ENCODE measurements around the gene EDRF1.

Gene EDRF1

DNA sequence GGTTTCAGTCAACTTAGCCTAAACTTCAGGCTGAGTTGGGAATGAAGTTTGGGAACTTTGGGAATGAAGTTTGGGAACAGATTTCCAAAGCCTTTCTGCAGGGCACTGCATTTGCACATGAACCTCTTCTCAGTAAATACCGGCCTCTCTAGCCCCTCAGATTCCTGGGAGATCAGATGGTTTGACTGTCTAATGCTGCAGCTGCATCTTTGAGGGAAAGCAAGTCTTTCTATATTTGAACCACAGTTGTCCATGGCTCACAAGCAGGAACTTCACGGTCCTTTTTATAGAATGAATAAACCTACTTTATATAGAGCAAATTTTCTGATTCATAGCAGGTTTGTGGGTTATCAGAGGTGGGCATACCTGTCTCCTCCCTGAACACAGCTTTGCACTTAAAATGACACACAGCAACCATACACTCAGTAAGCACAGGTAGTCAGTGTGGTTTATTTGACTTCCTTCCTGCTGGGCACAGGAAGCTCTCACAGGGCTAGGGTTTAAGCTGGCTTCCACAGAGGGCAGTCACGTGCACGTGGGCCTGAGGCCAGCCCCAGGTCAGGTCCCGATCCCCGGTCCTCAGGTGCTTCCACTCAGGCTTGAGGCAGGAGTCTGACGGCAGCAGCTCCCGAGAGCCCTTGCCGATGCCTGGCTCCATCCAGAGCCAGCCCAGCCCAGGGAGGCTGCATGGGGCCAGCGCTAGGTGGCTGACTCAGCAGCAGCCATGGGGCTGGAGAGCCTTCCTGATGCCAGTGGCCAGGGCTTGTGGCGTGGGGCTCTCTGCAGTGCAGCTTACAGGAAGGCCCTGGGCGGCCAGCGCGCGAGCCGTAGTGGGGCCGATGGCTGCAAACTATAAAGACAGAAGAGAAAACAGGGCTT lies 68.9 kb downstream of the EDRF1 start:
- DNase-seq, result no peak

DNA sequence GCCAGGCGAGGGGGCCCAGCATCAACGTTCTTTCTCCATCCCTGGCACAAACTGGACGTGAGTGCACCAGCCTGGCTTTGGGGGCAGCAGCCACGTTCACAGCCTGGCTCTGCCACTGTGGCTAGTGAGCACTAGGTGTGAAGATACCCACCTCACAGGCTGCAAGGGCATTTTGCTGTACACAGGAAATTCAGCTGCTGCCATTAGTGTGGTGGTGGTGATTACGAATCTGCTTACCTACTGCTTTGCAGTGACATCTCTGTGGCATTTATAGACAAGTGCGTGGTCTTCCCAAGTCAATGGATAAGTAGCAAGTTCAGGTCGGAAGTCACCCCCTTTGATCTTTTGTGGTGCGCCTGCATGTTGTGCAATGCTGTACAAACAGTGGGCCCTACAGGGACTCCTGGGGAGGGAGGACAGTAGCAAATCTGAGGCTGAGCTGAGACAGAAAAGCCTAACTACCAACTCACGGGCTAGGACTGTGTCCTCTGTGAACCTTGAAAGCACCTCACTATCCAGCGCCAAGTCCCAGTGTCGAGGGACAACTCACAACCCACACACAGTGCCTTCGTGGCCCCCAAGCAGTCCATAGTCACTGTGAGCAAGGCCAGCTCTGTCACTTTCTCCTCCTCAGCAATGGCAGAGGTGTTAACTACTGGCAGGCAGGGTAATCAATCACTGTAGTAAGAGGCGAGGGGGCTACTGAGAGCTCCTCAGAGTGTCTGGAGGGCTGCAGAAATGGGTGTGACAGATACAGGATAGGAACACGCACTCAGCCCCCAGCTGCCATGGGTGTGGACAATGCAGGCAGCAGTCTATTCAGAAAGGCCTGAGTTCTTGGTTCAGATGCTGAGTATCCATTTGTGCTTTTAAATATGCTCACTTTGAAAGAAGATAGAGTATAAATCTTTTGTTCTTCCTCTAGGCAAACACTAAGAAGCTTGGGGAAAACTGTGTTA lies 73.1 kb downstream of the EDRF1 start:
- no peak for DNase-seq

DNA sequence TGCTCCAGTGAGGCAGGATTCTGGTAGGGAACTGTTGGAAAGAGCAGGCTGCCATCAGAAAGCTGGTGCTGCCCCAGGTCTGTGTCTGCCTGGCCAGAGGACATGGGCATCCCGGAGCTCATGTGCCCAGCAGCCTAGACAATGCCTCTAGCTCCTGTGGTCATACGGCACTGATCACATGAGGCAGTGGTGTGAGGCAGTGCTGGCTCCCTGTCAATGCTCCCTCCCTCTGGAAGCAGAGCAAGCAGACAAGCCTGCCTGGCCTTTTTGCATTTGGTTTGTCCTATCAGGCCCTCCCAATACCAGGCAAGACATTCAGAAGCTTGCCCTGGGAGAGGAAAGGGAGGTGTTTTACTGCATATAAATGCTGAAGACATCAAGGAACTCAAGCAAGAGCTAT lies 75.6 kb downstream of the EDRF1 start:
- DNase-seq, result no peak

DNA sequence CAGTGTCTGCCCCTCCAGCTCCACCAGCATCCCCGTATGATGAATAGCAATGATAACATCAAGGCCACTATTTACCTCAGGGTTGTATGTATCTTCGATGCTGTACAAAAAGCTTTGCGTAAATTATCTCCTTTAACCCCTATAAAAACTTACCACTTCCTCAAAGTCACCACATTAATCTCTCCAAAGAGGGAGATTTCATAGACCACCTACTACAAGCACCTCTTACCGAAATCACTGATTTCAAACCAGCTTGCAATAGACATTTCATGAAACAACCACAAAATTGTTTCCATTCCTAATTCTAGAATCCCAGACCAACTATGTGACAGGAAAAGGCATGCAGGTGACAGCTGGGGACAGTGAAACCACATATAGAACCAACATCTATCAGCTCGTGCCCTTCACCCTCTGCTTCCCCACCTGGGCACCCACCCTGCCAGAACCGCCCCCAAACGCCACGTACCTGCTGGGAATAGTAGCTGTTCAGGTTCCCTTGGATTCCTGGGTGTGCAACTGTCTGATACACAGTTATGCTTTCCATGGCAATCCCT lies 76.2 kb downstream of the EDRF1 start:
- no peak for DNase-seq

DNA sequence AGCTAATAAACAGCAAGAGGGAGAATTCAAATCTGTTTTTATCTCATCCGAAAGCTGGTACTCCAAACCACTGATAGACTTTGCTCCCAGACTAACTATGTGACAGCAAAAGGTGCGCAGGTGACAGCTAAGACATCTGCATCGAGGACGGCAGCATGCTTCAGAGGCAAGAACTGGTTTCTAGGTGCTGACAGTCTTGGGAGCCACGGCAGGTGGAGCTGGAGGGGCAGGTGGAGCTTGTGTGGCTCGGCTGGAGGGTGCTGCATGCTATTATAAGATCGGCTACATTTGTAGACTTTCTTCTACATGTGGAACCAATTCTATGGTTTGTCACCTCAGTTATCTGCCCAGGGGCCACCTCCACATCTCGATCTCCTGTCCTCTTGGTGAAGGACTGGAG lies 77.9 kb downstream of the EDRF1 start:
- no peak for DNase-seq

DNA sequence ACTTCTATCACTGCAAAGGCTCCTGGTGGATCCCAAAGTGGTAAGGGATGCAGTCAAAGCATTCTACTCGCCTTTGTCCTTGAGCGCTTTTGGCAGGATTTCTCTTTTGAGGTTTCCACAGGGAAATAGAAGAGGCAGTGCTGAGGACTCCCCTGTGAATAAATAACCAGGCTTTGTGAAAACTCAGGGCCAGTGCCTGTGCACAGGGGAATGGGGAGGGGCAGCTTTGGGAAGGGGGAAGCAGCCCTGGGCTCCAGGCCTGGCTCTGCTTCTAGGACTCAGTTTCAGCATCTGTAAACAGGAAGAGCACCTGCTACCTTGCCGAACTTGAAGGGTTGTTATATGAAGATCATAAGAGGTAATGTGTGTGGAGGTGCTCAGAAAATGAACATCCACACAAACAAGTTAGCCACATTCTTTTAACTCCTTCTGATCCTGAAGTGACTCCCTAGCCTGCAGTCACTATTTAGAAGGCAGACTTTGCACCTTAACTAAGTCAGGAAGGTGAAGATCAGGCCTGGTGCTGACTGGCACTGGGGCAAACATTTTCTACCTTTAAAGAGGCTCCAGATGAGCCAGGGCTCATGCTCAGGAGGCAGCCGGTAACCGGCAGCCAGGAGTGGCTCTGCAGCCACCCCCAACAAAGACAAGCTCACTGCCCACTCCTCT lies 78.6 kb downstream of the EDRF1 start:
- DNase-seq, result no peak

DNA sequence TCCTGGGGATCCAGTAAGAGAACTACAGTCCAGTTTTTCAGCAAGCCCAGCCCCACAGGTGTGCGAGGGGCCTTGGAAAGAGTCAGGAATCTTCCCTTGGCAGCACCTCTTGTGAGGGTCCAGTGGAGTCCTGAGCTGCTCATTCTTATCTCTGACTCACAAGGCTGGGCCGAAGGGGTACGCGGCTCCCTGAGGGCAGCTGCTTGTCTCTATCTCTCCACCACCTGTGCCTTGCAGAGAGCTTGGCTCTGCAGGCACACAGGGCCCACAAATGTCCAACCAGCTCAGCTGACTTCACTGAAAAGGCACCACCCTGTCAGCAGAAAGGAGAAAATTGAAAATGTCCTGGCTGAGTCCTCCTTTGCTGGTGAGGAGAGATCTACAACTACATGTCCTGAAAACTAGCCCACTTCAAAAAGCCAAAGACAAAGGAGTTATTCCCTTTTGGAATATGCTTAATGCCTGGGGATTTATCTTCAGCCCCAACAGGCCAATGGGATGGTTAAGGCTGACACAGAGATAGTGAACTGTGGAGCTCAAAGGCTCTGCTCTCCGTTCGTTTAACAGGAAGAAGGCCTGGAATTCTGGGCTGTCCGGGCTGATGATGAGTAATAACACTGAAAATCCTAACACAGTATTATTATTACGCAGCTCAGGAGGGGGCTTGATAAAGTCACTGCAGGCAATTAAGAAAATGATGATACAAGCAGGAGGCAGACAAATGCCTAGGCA lies 80.1 kb downstream of the EDRF1 start:
- no peak for DNase-seq

DNA sequence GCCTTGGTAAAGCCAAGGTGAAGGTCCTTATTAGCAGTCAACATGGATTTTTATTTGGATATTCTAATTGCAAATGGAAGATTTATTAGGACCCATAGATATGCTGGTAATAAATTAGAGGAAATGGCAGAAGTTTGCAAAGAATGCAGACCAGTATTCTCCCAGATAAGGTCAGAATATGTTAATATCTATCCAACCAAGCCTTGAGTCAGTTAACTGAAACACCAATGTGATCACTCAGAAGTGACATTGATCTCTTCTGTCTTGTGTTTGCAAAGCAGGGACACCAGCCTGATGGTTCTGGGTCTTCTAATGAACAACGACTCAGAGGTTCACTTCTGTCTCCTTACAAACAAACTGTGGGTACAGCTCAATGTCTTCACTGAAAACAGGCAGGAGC lies 82.1 kb downstream of the EDRF1 start:
- DNase-seq, result no peak

DNA sequence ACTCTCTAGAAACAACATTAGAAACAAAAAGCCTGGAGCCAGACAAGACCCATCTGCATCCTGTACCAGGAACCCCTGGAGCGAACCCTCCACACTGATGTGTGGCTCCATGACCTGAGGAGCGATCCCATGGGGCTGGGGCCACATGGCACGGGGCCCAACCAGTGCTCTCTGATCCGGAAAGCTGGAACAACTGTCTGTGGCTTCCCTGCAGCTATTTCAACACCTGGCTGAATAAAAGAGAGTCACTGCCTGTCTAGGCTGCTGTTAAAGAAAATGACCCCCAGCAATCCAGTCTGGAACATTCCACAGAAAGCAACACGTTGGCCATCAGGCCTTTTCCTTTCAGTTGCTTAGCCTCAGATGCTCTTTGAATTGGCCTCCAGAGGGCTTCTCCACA lies 82.6 kb downstream of the EDRF1 start:
- DNase-seq, result no peak

DNA sequence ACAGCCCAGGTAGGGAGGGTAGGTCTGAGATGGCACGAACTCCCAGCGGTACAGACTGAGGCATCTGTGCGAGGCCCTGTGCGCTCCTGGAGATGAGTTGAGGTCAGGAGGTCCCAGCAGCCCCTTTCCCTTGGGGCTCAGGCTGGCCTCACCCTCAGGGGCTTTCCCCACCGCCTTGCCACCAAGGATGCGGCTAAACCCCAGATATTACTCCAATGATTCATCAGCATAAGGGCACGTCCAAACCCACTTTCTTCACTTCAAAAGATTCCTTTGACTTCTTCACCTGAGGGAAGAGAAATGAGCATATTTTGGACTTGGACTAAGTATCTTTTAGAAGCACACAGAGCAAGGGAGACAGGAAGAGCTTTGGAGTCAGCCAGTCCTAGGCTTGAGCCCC lies 83.2 kb downstream of the EDRF1 start:
- DNase-seq, result no peak

DNA sequence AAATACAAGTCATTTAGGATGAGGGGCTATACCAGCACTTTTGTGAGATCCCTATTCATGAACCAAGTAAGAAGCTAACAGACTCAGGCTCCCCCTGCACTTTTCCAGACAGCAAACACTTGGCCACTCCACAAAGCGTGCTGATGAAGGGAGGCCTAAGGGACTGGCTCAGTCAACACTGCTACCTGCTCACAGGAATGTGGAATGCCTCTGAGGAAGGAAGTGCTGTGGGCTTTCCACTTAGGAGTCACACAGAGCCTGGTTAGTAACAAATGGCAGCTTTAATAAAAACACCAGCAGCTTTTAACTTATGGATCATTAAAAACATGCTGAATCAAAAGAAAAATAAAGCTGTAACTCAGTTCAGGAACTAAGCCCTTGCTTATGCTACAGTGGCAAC lies 88.5 kb downstream of the EDRF1 start:
- DNase-seq, result no peak

DNA sequence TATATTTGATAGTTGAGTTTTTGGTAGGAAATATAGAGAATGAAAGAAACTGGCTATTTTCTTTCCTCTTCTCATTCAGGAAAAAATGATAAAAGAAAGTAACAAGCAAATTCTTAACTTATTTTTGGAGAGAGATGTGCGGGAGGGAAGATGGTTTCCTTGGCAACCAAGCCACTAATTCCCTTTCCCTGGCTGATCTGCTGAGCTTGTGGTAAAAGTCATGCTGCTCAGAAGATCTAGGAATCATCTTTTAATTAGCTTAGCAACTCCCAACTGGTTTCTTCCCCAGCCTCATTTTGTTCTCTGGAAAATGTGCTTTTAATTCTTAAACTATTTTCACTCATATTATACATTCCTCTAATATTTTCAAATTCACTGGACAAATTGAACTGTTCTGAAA lies 91.7 kb downstream of the EDRF1 start:
- DNase-seq, result no peak

DNA sequence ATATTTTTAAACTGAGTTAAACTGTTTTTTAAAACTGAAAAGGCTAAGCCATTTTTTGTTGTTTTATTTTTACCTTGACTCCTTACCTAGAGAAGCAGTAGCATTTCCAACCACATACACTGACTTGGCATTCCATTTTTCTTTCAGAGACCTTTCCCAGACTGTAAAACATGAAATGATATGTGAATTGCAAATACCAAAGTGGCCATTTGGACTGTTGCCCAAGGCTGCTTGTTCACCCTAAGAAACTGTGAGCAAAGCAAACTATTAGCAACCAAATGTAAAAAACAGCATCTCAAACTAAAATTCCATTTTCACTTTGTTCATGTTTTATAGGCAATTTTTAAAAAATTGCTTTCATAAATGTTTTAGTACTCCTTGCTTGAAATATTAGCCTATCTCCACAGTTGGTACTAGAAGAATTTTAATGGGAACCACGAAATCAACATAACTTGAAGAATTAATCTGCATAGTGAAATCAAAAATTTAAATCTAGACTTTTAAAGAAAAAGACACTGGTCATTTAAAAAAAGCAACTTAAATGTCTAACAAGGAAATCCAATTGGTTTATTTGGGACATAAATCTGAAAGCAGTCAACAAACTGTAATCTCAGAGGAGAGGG lies 92.7 kb downstream of the EDRF1 start:
- no peak for DNase-seq

Data from activated CD4-positive, alpha-beta T cell treated with anti-CD3 and anti-CD28 coated beads, Interleukin-2, amount 50 U/mL, for 4 hours (primary cell).